ENCODE measurements around the gene COL4A5.
"Not testable (repeated sequence)": the region's sequence is repeated elsewhere in the genome, so short reads cannot be mapped to it uniquely, and the experiment has no call there.

The COL4A5 gene

DNA sequence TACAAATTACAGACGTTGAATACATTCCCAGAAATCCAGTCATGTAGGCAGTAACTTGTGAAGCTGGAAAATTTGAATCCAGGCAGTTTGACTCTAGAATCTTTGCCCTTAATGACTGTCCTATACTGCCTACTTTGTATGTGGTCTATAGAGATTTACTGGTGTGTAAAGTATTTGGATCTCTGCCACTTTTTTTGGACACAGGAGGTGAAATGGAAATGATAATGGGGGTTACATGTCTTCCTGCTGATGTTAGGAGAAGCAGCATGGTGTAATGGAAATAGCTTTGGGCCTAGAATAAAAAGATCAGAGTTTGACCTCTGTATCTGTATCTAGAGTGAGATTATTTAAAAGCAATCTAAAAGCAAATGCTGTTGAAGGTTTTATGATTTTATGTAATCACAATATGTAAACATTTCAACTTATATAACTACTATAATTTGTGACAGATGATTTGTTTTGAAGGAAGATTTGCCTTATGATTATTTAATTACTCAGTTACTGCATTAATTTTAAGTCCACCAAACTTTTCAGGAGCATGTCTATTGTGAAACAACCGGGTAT is 3.3 kb downstream of the COL4A5 start:
- H3K4me3 ChIP-seq (ENCODE audit: low read length), result no peak overlapping the region
- no peak for DNase-seq (ENCODE audit: low read depth, low spot score)

DNA sequence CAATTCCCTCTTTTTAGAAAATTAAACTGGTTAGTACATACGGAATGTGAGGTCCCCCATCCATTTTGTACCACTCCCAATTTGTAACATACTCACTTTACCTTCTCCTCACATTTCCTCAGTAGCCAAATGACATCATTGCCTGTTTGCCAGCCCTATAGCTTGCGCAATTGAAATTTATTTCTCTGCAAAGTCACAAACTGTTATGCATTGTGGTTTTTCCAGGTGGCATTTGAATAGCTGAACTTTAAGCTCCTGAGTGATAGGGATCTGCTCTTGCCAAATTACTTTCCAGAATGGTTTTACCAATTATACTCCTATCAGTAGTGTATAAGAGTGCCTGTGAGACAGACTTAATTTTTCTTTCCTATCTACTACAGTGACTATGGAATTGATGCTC is 7.7 kb downstream of the COL4A5 start:
- no peak overlapping the region for H3K4me3 ChIP-seq (ENCODE audit: low read length)
- DNase-seq (ENCODE audit: low read depth, low spot score), result no peak

DNA sequence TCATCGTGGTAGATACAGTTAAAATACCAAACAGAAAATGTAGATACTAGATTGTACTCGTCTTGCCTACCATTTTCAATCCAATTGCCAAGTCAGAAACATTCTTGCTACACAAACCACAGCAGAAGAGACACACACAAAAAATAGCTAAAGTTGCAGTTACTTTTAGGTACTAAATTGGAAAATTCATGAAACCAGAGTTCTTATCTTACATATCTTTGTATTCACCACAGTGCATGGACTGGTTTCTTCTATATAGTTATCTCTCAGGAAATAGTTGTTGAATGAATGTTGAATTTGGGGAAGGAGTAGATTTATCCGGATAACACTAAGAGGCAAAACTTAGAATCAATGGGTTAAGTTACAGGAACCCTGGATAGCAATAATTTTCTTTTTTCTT is 14.2 kb downstream of the COL4A5 start:
- no peak for DNase-seq (ENCODE audit: low read depth, low spot score)
- H3K4me3 ChIP-seq (ENCODE audit: low read length), result no peak overlapping the region

DNA sequence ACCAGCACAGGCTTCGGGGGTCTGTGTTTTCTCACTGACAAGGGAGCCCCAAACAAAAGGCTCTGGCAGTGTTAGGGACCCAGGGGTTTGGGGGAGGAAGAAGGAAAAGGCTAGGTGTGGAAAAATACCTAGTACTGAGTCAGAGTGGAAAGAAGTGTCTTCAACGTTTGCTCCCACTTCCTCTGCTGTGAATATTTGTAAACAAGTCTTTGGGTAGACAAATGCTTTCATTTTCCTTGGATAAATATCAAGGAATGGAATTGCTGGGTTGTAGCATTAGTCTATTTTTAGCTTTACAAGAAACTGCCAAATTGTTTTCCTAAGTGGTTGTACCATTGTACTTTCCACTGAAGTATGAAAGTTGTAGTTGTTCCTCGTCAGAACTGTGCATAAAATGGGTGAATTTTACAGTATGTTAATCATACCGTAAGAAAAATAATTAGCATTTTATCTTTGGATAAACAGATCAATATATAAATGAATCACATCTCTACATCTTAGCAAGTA is 17.4 kb downstream of the COL4A5 start:
- H3K4me3 ChIP-seq (ENCODE audit: low read length), result no peak overlapping the region
- DNase-seq (ENCODE audit: low read depth, low spot score), result no peak

DNA sequence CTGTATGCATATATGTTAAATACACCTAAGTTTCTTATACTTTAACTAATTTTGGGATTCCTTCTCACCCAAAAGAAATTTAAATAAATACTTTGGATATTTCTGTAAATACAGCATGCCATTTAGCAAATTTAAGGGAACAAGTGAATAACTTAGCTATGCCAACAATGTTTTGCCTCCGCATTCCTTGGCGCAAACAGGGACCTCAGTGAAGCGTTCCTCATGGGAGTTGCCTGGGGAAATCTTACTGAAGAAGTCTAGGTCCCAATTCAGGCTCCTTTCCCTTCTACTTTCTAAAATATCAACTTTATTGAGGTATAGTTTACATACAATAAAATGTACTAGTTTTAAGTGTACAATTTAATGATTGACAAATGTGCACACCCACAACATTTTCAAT is 25.0 kb downstream of the COL4A5 start:
- H3K4me3 ChIP-seq (ENCODE audit: low read length), result no peak overlapping the region
- no peak for DNase-seq (ENCODE audit: low read depth, low spot score)

DNA sequence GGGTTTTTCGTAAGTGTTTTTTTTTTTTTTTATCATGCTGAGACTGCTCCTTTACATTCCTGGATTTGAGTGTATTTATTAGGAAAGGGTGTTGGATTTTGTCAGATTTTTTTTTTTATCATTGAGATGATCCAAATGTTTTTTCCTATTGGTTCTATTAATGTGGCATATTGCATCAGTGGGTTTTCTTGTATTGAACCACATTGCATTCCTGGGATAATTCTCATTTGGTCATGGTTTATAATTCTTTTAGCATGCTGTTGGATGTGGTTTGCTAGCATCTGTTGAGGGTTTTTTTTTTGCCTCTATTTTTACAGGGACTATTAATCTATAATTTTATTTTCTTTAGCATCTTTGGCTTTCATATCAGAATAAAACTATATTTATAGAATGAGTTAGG is 28.8 kb downstream of the COL4A5 start:
- no peak overlapping the region for H3K4me3 ChIP-seq (ENCODE audit: low read length)
- no peak for DNase-seq (ENCODE audit: low read depth, low spot score)

DNA sequence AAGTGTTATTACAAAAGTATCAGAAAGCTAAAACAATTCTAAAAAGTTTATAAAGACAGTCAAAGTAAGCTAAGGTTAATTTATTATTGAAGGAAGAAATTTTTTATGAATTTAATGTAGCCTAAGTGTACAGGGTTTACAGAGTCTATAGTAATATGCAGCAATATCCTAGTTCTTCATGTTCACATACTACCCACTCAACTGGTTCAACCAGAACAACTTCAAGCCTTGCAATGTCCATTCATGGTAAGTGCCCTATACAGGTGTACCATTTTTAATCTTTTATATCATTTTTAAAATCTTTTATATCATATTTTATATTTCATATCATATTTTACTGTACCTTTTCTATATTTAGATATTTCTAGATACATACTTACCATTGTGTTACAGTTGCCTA is 34.3 kb downstream of the COL4A5 start:
- no peak overlapping the region for H3K4me3 ChIP-seq (ENCODE audit: low read length)

DNA sequence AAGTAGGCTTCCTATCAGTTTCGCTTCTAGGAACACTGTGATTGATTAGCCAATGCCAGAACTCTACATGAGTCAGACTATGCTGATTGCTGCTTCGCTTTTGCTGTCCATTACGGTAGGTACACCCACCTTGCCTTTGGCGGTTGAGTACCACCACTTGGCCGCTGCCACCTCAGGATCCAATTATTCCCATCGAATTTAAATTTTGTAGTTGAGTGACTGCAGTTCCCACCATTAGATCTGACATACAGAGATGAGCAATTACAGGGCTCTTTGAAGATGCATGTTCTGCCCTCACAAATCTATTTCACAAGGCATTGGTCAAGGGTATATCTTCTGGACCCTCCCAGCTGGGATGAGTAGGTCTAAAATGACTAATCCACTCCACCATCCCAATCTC is 41.9 kb downstream of the COL4A5 start:
- H3K4me3 ChIP-seq (ENCODE audit: low read length); DNase-seq (ENCODE audit: low read depth, low spot score): not testable (repeated sequence)

More for the DNA sequence above, 34.3 kb downstream of the COL4A5 start:
- no peak for DNase-seq (ENCODE audit: low read depth, low spot score)

DNA sequence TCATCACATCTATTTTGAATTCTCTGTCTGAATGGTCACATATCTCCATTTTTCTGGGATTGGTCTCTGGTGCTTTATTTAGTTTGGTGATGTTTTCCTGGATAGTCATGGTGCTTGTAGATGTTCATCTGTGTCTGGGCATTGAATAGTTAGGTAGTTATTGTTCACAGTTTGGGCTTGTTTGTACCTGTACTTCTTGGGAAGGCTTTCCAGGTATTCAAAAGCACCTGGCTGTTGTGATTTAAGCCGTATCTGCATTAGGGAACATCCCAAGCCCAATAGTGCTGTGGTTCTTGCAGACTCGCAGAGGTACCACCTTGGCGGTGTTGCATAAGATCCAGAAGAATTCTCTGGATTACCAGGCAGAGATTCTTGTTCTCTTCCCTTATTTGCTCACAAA is 44.6 kb downstream of the COL4A5 start:
- H3K4me3 ChIP-seq (ENCODE audit: low read length), result no peak overlapping the region
- no peak for DNase-seq (ENCODE audit: low read depth, low spot score)

DNA sequence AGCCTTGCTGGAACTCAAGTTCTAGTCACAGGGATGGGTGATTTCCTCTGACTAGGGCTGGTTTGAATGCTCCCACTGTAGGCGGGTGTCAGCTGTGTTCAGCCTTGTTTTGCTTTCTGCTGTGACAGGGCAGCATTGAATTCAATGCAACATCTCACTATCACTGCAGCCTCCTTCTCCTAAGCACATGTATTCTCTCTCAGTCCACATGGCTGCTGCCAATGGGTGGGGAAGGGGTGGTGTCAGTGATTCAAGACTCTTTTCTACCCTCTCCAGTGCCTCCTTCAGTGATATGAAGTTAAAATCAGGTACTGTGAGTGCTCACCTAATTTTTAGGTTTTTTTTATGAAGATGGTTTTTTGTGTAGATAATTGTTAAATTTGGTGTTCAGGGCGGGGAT is 46.3 kb downstream of the COL4A5 start:
- no peak for DNase-seq (ENCODE audit: low read depth, low spot score)
- H3K4me3 ChIP-seq (ENCODE audit: low read length), result no peak overlapping the region

DNA sequence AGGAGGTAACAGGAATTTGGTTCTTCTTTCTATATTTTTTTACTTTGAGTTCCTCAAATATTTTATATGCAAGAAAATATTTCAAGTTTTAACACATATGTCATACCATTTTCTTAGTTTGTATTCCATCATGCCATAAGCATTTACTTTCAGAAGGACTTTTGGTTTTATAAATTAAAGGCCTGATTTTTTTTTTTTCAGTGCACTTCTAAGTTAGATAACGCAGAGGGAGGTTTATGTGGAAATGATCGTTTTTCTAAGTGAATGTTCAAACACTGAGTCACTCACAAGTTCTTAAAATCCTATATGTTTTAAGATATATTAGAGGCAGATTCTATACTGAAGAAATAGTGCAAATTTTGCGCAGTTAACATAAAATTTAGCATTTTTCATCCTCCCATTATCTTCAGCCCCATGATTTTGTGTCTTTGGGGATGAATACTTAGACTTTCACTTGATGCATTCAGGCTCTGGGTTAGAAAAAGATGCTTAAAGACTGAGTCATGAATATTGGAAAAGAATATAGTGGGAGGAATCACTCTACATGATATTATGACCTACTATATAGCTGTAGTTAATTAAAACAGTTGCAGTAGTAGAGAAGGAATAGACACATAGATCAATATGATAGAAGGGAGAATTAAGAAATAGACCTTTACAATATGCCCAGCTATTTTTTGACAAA is 54.9 kb downstream of the COL4A5 start:
- H3K4me3 ChIP-seq (ENCODE audit: low read length), result no peak overlapping the region
- DNase-seq (ENCODE audit: low read depth, low spot score), result no peak

DNA sequence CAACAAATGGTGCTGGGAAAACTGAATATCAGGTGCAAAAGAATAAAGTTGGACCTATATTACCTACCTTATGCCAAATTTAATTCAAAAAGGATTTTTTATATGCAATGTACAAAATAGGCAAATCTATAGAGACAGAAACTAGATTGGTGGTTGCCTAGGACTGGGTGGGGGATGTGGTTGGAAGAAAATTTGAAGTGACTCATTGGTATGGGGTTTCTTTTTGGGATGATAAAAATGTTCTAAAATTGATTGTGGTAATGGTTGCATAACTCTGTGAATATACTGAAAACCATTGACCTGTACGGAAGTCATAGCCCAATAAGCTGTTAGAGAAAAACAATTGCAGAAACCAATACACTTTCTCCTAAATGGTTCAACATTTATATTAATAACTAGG is 72.1 kb downstream of the COL4A5 start:
- DNase-seq (ENCODE audit: low read depth, low spot score), result no peak
- no peak overlapping the region for H3K4me3 ChIP-seq (ENCODE audit: low read length)

DNA sequence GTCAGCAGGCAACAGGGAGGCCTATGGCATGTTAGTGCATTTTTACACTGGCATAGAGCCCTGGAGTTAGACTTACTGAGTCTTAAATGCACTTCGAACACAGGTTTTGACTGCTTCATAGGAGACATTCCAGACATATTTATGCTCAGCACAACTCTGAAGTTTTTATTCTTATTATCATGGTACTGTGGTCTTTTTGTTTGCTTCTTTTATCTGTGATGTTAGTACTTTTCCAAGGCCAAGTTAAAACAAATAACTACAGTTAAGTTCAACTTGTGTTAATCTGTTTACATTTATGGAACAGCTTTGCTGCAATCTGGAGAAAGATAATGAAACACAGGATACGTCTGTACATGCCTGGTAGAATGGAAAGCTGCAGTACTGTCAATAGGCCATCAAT is 76.5 kb downstream of the COL4A5 start:
- H3K4me3 ChIP-seq (ENCODE audit: low read length), result no peak overlapping the region

DNA sequence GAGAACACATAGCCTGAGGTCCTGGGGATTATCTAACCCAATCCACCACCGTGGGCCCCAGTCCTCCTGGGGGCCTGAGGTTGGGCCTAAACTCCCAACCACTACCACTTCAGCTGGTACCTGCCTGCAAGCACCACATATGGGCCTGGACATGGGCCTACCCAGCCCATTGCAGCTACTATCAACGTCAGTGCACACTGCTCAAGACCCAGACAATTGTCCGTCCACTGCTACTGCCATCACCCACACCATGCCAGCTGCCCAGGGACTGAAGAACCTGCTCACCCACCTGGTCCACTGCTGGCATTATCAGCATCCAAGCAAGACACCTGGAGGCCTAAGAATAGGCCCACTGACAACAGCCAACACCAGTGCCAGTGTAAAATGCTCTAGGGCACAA is 88.1 kb downstream of the COL4A5 start:
- DNase-seq (ENCODE audit: low read depth, low spot score), result no peak
- no peak overlapping the region for H3K4me3 ChIP-seq (ENCODE audit: low read length)

More for the DNA sequence above, 76.5 kb downstream of the COL4A5 start:
- DNase-seq (ENCODE audit: low read depth, low spot score), result no peak

DNA sequence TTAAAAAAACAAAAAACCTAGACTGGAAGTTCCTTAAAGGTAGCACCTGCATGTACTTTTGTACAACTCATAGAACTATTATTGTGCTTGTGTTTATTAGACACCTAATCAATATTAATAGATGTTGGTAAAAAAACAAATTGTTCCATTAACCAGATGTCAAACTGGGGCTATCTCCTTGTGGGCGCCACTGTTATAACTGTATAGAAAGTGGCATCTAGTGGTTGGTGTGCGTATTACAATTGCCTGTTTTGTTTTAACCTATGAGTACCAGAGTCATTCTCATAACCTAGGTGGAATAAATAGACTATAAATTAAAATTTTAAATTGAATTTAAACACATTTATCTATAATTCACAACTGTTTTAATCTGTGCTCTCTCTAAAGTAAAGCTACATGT is 97.4 kb downstream of the COL4A5 start:
- peak; percentile 8 for DNase-seq (ENCODE audit: low read depth, low spot score)
- no peak overlapping the region for H3K4me3 ChIP-seq (ENCODE audit: low read length)

DNA sequence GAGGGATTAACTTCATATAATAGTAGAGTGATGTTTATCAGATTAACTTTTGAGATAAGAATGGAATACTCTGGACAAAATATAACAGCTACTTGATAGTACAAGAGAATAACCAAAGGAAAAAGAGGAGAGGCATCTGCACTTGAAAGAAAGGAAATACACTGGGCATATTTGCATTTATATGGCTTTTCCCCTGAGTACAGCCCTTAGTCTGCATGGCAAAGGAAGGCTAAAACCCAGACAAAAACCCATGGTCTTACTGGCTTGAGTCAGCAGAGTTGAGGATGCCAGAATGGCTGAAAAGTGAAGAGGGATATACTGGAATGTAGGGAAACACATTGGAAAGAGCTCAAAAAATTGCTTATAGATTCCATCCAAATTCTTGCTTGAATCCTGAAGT is 101.6 kb downstream of the COL4A5 start:
- no peak overlapping the region for H3K4me3 ChIP-seq (ENCODE audit: low read length)
- DNase-seq (ENCODE audit: low read depth, low spot score), result no peak

DNA sequence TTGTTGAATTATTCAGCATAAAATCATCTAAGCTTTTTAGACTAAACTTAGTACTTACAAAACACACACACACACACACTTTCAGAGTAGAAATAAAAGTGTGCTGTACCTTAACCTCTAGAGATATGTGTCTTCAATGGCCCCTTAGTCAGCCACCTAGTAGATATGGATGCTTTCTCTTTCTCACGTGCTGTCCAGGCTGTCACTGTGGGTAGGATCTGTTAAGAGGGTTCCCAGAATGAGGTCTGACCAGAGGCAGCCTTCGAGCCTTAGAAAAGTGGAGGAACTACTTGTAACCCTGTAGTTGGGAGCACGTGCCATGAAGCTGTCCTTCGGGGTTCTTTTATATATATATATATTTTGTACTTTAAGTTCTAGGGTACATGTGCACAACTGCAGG is 117.9 kb downstream of the COL4A5 start:
- DNase-seq (ENCODE audit: low read depth, low spot score), result no peak

DNA sequence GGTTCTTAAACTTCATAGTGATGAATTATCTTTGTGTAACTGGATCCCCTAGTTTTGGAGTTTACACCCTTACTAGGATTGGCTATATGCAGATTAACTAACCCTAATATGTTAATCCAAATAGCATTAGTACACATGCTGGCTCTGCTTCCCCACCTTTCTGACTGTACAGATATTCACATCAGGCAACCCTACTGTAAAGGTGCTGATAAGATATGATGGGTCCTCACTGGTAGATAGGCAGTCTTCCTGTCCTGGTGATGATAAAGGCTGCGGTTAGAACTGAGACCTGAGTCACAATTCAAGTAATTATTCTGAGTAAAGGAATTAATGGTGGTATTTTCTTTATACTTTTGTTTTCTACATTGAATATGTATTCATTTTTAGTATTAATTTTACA is 118.6 kb downstream of the COL4A5 start:
- no peak for DNase-seq (ENCODE audit: low read depth, low spot score)
- no peak overlapping the region for H3K4me3 ChIP-seq (ENCODE audit: low read length)

More for the DNA sequence above, 117.9 kb downstream of the COL4A5 start:
- no peak overlapping the region for H3K4me3 ChIP-seq (ENCODE audit: low read length)

DNA sequence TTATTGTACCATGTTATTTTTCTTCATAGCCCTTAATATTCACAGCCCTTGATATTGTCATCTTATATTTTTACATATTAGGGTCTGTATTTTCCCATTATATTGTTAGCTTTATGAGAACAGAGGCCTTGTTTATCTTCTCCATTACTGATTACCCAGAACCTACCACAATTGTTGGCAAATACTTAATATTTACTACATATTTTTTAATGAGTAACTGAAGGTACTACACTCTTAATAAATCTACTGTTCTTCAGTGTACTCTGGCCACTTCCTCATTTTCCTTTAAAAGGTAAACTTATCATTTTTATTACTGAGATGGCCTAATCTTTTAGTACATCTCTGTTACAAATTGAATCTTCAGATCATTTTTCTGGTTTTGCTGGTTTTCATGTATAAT is 133.5 kb downstream of the COL4A5 start:
- H3K4me3 ChIP-seq (ENCODE audit: low read length), result no peak overlapping the region
- DNase-seq (ENCODE audit: low read depth, low spot score), result no peak

DNA sequence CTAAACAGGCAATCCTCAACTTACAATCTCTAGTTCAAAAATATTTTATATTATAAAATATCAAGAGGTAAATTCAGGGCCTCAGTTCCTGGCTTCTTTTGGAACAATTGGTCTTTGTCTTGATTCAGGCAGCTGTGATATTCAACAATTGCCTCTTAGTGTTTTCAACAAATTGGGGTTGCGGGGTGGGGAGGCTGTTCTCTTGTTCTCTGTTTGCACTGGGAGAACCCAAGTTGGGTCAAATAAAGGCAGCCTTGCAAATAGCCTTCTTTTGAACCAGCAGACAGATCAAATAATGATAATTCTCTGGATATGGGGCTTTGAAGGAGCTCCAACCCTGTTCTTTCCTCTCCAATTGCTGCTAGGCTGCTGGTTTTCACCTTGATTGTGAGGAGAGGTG is 142.5 kb downstream of the COL4A5 start:
- no peak for DNase-seq (ENCODE audit: low read depth, low spot score)
- H3K4me3 ChIP-seq (ENCODE audit: low read length), result no peak overlapping the region

DNA sequence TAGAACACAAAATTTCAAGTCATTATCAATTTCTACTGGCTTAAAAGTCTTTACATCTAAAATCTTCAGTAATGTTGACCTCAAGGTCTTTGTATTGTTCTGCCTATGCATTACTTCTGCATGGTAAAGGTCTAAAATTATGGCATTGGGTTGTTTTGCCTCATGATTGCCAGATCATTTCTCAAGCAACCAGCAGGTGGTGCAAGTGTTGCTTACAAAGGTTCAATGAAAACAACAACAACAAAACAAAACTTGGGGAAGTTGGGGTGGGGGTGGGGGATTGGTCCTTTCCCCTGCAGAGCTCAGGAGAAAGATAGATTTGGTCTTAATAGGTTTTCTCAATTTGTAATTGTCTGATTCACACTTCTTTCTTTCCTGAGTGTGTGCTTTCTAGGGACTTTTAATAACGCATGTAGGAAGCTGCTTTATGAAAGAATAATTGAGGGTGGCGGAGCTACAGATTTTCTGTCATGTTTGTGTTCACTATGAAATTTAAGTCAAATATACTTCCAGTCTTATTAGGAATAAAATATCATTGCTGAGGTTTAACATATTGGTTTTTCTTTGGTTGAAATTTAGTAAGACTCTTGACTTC is 145.1 kb downstream of the COL4A5 start:
- DNase-seq (ENCODE audit: low read depth, low spot score), result peak; percentile 3

More for the DNA sequence above, 145.1 kb downstream of the COL4A5 start:
- H3K4me3 ChIP-seq (ENCODE audit: low read length), result no peak overlapping the region

Data from Jurkat, Clone E6-1 (cell line).